ENCODE results near the gene NEGR1. TPM values are rescaled to one million over a fixed set of nuclear protein-coding genes. Genes with fewer than 3 reads are reported as not detected.
"Not testable (repeated sequence)": the region's sequence is repeated elsewhere in the genome, so short reads cannot be mapped to it uniquely, and the experiment has no call there.

The NEGR1 gene
- total RNA-seq, 1 experiment from 2014 or later: 8.2 TPM

DNA sequence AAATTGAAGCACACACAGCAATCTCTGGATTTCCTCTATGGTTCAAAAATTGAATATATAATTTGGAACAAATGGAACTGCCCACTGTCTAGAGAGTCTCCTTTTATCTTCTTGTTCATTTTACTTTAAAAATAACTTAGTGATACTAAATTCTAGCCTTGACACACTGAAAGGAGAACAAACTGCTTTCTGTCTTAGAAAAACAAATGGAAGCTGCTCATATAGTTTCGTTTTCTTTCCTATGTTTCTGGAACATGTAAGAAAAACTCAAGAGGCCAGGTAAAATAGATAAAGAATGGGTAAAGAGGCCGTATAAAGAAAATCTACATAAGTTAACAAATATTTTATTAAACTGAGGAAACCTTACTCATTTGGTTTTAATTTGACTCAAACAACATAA, 332.7 kb downstream of the NEGR1 start:
- DNase-seq (ENCODE audit: low read depth): no peak

- DNase-seq (ENCODE audit: low read depth): no peak
Measured at GRCh38 chr1:71948561-71948960, 333.8 kb downstream of the NEGR1 start.

GRCh38 chr1:71944006-71944405, 338.3 kb downstream of the NEGR1 start:
- DNase-seq (ENCODE audit: low read depth): no peak

DNA sequence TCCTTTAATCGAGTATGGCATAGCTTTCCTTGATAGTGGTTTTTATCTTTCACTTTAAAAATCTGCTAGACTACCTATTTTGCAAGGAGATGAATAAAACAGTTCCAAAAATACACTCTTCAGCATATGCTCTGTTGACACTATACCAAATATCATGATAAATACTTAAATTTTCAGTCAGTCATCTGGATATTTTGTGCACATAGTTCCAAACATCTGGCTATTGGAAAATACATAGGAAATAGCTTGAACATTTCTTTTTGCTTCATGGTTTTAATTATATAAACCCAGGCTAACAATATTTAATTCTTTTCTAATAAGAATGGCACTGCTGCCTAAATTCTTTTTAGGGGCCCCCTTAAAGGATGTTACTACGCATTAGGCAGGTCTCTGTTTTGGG, 342.1 kb downstream of the NEGR1 start:
- no peak for DNase-seq (ENCODE audit: low read depth)

- DNase-seq (ENCODE audit: low read depth): no peak
Measured at GRCh38 chr1:71930511-71930910, 351.8 kb downstream of the NEGR1 start.

GRCh38 chr1:71921935-71922559, 360.3 kb downstream of the NEGR1 start:
- DNase-seq (ENCODE audit: low read depth): no peak

DNA sequence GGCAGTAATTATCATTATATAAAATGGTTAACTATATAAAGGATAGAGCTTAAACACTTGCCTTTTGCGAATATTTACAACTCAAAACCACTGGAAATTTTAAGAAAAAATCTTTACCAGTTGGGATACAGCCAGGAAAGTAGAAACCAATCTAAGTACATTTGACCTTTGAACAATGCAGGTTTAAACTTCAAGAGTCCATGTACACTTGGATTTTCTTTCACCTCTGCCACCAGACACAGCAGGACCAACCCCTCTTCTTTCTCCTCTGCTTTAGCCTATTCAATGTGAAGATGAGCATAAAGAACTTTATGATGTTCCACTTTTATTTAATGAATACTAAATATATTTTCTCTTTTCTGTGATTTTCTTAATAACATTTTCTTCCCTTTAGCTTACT, 361.1 kb downstream of the NEGR1 start:
- no peak for DNase-seq (ENCODE audit: low read depth)

GRCh38 chr1:71920556-71920955, 361.8 kb downstream of the NEGR1 start:
- DNase-seq (ENCODE audit: low read depth): no peak

- DNase-seq (ENCODE audit: low read depth): no peak
Measured at GRCh38 chr1:71919811-71920509, 362.4 kb downstream of the NEGR1 start.

- DNase-seq (ENCODE audit: low read depth): no peak
Measured at GRCh38 chr1:71918630-71919029, 363.7 kb downstream of the NEGR1 start.

DNA sequence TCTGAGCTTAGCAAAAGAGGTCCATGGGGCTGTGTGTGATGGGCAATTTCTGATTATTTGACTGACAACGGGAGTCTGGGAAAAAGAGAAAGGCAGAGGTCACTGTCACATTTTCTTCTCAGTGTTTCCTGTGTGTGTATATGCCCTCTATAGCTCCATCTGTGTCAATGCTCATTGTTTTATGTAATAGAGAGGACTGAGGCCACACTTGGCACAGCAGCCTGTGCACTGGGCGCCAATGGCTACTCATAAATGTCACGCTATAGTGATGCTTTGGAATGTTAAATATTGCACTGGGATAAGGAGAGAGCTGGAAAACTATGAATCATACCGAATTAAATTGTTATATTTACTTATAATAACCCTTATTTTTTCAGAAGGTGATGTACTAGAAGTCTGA, 365.4 kb downstream of the NEGR1 start:
- DNase-seq (ENCODE audit: low read depth): no peak

- no peak for DNase-seq (ENCODE audit: low read depth)
Measured at GRCh38 chr1:71914626-71915025, 367.7 kb downstream of the NEGR1 start.

- DNase-seq (ENCODE audit: low read depth): no peak
Measured at GRCh38 chr1:71908871-71909390, 373.4 kb downstream of the NEGR1 start.

- no peak for DNase-seq (ENCODE audit: low read depth)
Measured at GRCh38 chr1:71908303-71908702, 374.0 kb downstream of the NEGR1 start.

GRCh38 chr1:71899881-71900280, 382.5 kb downstream of the NEGR1 start:
- no peak for DNase-seq (ENCODE audit: low read depth)

DNA sequence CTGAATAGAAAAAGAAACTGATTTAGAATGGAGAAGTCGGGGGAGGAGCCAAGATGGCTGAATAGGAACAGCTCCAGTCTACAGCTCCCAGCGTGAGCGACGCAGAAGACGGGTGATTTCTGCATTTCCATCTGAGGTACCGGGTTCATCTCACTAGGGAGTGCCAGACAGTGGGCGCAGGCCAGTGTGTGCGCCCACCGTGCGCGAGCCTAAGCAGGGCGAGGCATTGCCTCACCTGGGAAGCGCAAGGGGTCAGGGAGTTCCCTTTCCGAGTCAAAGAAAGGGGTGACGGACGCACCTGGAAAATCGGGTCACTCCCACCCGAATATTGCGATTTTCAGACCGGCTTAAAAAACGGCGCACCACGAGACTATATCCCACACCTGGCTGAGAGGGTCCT, 394.2 kb downstream of the NEGR1 start:
- DNase-seq (ENCODE audit: low read depth): not testable (repeated sequence)

- no peak for DNase-seq (ENCODE audit: low read depth)
Measured at GRCh38 chr1:71885171-71885570, 397.2 kb downstream of the NEGR1 start.

GRCh38 chr1:71882637-71883036, 399.7 kb downstream of the NEGR1 start:
- no peak for DNase-seq (ENCODE audit: low read depth)

GRCh38 chr1:71882226-71882625, 400.1 kb downstream of the NEGR1 start:
- DNase-seq (ENCODE audit: low read depth): no peak

- DNase-seq (ENCODE audit: low read depth): no peak
Measured at GRCh38 chr1:71881611-71882010, 400.7 kb downstream of the NEGR1 start.

DNA sequence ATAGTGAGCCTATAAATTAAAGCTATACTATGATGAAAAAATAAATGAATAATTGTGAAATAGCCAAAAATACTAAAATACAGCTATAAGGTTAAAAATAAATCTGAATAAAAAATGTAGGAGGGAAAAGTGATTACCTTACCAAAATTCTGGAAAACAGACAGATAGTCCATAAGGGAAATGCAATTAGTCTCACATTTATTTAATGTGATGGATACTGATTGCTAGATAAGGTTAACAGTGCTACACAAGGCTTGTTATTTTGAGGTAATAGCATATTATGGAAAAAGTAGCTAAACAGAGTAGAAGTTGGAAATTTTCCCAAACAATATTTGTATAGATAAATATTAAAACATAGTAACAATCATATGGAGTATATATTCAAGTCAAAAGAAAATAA, 413.0 kb downstream of the NEGR1 start:
- DNase-seq (ENCODE audit: low read depth): no peak

DNA sequence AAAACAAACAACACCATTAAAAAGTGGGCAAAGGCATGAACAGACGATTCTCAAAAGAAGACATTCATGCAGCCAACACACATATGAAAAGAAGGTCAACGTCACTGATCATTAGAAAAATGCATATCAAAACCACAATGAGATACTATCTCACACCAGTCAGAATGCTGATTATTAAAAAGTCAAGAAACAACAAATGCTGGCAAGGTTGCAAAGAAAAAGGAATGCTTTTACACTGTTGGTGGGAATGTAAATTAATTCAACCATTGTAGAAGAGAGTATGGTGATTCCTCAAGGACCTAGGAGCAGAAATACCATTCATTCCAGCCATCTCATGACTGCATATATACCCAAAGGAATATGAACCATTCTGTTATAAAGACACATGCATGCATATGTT, 419.6 kb downstream of the NEGR1 start:
- DNase-seq (ENCODE audit: low read depth): no peak

- no peak for DNase-seq (ENCODE audit: low read depth)
Measured at GRCh38 chr1:71861022-71861421, 421.3 kb downstream of the NEGR1 start.

- DNase-seq (ENCODE audit: low read depth): no peak
Measured at GRCh38 chr1:71859806-71860205, 422.5 kb downstream of the NEGR1 start.

Measured in RPMI7951 (cell line).